Kidney glomerular epithelial cell (primary cell): ENCODE results near the gene ZNF280B.
"Not testable (repeated sequence)": the region's sequence is repeated elsewhere in the genome, so short reads cannot be mapped to it uniquely, and the experiment has no call there.

Experiments used
- DNase-seq: peaks from one replicate; lab custom pipeline; 2025; lab: John Stamatoyannopoulos, UW

Gene ZNF280B

GRCh38 chr22:22507743-22508273 lies 734 bp downstream of the ZNF280B start:
- DNase-seq = no peak

- DNase-seq = no peak
These were observed 1.8 kb downstream of the ZNF280B start for GRCh38 chr22:22506736-22507135.

GRCh38 chr22:22498267-22498666 lies 10.3 kb downstream of the ZNF280B start:
- no peak for DNase-seq

- DNase-seq = not testable (repeated sequence)
These were observed 17.0 kb downstream of the ZNF280B start for GRCh38 chr22:22491589-22491988.

- no peak for DNase-seq
These were observed 19.8 kb downstream of the ZNF280B start for GRCh38 chr22:22488736-22489135.

- no peak for DNase-seq
These were observed 20.5 kb downstream of the ZNF280B start for GRCh38 chr22:22487869-22488597.

- DNase-seq = no peak
These were observed 21.5 kb downstream of the ZNF280B start for GRCh38 chr22:22487059-22487458.

- no peak for DNase-seq
These were observed 22.2 kb downstream of the ZNF280B start for GRCh38 chr22:22486132-22486899.

- DNase-seq = no peak
These were observed 23.0 kb downstream of the ZNF280B start for GRCh38 chr22:22485524-22485923.

- DNase-seq = no peak
These were observed 24.5 kb downstream of the ZNF280B start for GRCh38 chr22:22484023-22484422.

GRCh38 chr22:22480940-22481339 lies 27.6 kb downstream of the ZNF280B start:
- DNase-seq = no peak

GRCh38 chr22:22479999-22480532 lies 28.5 kb downstream of the ZNF280B start:
- no peak for DNase-seq

- DNase-seq = no peak
These were observed 29.4 kb downstream of the ZNF280B start for GRCh38 chr22:22479116-22479515.

GRCh38 chr22:22478470-22478869 lies 30.1 kb downstream of the ZNF280B start:
- DNase-seq = no peak

- DNase-seq = no peak
These were observed 33.8 kb downstream of the ZNF280B start for GRCh38 chr22:22474733-22475132.

GRCh38 chr22:22471104-22471503 lies 37.4 kb downstream of the ZNF280B start:
- DNase-seq = not testable (repeated sequence)

- no peak for DNase-seq
These were observed 39.0 kb downstream of the ZNF280B start for GRCh38 chr22:22469527-22469926.

- not testable (repeated sequence) for DNase-seq
These were observed 39.6 kb downstream of the ZNF280B start for GRCh38 chr22:22468794-22469469.

GRCh38 chr22:22467112-22467511 lies 41.4 kb downstream of the ZNF280B start:
- DNase-seq = no peak

GRCh38 chr22:22465782-22466181 lies 42.8 kb downstream of the ZNF280B start:
- no peak for DNase-seq

GRCh38 chr22:22465094-22465602 lies 43.4 kb downstream of the ZNF280B start:
- no peak for DNase-seq

GRCh38 chr22:22464541-22465054 lies 43.9 kb downstream of the ZNF280B start:
- DNase-seq = no peak
